Peyer's patch (tissue), 4 donors: ENCODE measurements around the gene LRRC45.

Experiments
- CTCF ChIP-seq, 6 experiments: fragments of 450-650 bp in 4 of 6; fragments of 200-600 bp in 2 of 6; sonication (generic) in 1 of 6; IDR thresholded peaks; one replicate each; pipeline ENCODE4 v1.5.1; 2017 to 2019; ENCODE audit warnings: antibody characterized with exemption in 6 of 6, mild to moderate bottlenecking in 3 of 6, moderate library complexity in 1 of 6
- POLR2A ChIP-seq, 2 donors: fragments of 450-650 bp; IDR thresholded peaks; one replicate each; pipeline ENCODE4 v1.5.1; 2017; ENCODE audit warnings: antibody characterized with exemption in 2 of 2, mild to moderate bottlenecking in 2 of 2, moderate library complexity in 2 of 2

DNA sequence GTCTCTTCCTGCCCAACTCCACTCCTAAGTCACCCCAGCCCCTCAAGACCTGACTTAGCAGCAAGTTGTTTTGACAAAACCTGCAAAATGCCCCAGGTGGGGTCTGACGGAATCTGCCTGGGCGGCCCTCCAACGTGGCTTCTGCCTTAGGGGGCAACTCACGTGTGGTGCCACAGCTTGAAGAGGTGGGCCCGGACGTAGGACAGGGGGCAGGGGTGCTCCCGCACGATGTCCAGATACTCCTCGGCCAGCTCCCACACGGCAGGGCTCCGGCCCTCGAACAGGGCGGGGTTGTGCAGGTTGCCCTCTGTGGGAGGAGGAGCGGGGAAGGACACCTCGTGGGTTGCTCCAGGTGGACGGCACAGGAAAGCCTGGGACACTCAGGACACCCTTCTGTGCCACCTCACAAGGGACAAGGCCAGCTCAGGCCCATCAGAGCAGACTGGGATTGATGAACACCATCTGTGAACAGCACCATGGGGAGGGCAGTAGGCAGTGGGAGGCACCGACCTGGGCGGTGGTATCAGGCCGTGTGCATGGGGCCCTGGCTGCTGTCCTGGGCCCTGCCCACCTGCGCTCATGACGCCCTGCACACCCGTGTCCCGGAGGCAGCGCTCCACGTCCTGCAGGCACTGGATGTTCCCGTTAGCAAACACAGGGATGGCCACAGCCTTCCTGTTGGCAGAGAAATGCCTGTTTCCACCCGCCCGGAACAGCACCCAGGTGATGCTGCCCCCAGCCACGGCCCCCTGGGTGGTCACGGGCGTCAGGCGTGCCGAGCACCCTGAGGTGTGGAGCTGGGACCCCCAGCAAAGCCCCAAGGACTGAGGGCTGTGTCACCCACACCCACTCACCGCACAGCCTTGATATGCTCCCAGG is 38.2 kb downstream of the LRRC45 start:
- TF ChIP-seq CTCF (IDR thresholded peaks at IDR 0.05) = no peak
- no peak for TF ChIP-seq POLR2A (IDR thresholded peaks at IDR 0.05)
